Adrenal gland (tissue), 5 donors: Measurements from ENCODE around the gene OR7G2.

Source experiments
- POLR2A ChIP-seq, 2 donors: fragments of 450-650 bp; IDR thresholded peaks; one replicate each; pipeline ENCODE4 v1.6.1; 2017; ENCODE audit warnings: antibody characterized with exemption in 2 of 2, mild to moderate bottlenecking in 2 of 2, moderate library complexity in 1 of 2
- TF ChIP-seq, protein P1 (sequence below), 6 experiments: fragments of 450-650 bp in 4 of 6; fragments of 200-600 bp in 2 of 6; sonication (generic) in 1 of 6; IDR thresholded peaks; 1 replicate in 5 of 6; 2 replicates in 1 of 6; pipeline versions ENCODE4 v1.5.1 to v1.8.0; 2016 to 2021; ENCODE audit warnings: antibody characterized with exemption in 6 of 6, mild to moderate bottlenecking in 2 of 6, moderate library complexity in 1 of 6
- donor health status: DM: no; HTN: no; CAD: no.

DNA sequence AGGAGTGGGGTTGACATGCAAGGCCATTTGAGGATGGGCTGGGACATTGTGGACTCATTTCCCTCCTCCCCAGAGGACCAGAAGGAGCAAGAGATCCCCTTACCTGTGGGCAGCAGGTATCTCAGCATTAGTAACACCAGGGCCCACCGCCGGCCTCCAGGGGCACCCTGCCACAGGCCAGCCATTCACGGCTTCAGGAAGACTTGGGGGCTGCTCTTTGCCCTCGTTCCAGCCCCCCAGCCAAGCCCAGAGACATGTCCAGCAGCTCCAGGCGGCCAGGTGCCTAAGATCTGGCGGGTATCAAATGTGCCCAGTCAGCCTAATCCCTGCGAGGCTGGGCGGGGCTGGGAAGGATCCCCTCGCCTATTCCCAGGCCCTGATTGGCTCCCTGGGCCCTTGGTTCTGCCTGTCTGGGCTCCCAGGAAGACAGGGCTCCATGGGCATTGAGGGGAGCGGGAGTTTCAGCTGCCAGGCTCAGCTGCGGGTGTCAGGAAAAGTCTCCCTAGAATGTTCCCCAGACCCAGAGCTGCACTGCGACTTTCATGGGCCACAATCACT, 41.7 kb downstream of the OR7G2 start:
- TF ChIP-seq, protein P1, sequence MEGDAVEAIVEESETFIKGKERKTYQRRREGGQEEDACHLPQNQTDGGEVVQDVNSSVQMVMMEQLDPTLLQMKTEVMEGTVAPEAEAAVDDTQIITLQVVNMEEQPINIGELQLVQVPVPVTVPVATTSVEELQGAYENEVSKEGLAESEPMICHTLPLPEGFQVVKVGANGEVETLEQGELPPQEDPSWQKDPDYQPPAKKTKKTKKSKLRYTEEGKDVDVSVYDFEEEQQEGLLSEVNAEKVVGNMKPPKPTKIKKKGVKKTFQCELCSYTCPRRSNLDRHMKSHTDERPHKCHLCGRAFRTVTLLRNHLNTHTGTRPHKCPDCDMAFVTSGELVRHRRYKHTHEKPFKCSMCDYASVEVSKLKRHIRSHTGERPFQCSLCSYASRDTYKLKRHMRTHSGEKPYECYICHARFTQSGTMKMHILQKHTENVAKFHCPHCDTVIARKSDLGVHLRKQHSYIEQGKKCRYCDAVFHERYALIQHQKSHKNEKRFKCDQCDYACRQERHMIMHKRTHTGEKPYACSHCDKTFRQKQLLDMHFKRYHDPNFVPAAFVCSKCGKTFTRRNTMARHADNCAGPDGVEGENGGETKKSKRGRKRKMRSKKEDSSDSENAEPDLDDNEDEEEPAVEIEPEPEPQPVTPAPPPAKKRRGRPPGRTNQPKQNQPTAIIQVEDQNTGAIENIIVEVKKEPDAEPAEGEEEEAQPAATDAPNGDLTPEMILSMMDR (IDR thresholded peaks at IDR 0.05) = no peak
- TF ChIP-seq POLR2A (IDR thresholded peaks at IDR 0.05) = no peak
